DND-41 (cell line): ENCODE measurements around the gene ZNF254.

ENCODE experiments used
- ATAC-seq: fragments of 200-7000 bp; cut with Tn5 transposase; 3 replicates; pipeline ENCODE4 v1.9.1; 2021; ENCODE audit warnings: low read depth; ENCODE audit not compliant: insufficient read depth
- DNase-seq: peaks from one replicate; pipeline ENCODE4 v3.0.0-alpha.2; 2020
- H2AFZ ChIP-seq: 2 replicates; pipeline ENCODE4 v1.6.0; 2012; ENCODE audit warnings: low read depth, low read length
- H3K27ac ChIP-seq: 2 replicates; pipeline ENCODE4 v1.5.1; 2012; ENCODE audit warnings: low read length, inconsistent platforms
- H3K27me3 ChIP-seq: fragments of 200-600 bp; sonication (generic); 2 replicates; pipeline ENCODE4 v1.6.0; 2012; ENCODE audit warnings: low read length, mild to moderate bottlenecking, inconsistent platforms; ENCODE audit not compliant: insufficient read depth, poor library complexity
- H3K36me3 ChIP-seq: 2 replicates; pipeline ENCODE4 v1.5.1; 2012; ENCODE audit warnings: low read length, inconsistent platforms; ENCODE audit not compliant: insufficient read depth
- H3K4me1 ChIP-seq: 2 replicates; pipeline ENCODE4 v1.5.1; 2012; ENCODE audit warnings: mild to moderate bottlenecking, low read length; ENCODE audit not compliant: insufficient read depth
- H3K4me2 ChIP-seq: 2 replicates; pipeline ENCODE4 v1.6.0; 2012; ENCODE audit warnings: mild to moderate bottlenecking, moderate library complexity, low read length, inconsistent platforms; ENCODE audit not compliant: insufficient read depth
- H3K4me3 ChIP-seq, 2 experiments: fragments of 200-600 bp in 1 of 2; shearing (Covaris generic) in 1 of 2; 2 replicates each; pipeline ENCODE4 v1.5.1; 2012 to 2016; ENCODE audit warnings: inconsistent platforms in 2 of 2, low read length in 2 of 2, mild to moderate bottlenecking in 2 of 2, low read depth in 1 of 2, moderate library complexity in 1 of 2
- H3K79me2 ChIP-seq: 2 replicates; pipeline ENCODE4 v1.6.0; 2012; ENCODE audit warnings: low read length, inconsistent platforms; ENCODE audit not compliant: insufficient read depth
- H3K9ac ChIP-seq: 2 replicates; pipeline ENCODE4 v1.6.0; 2012; ENCODE audit warnings: low read depth, mild to moderate bottlenecking, inconsistent platforms, low read length, moderate library complexity
- H3K9me3 ChIP-seq: 2 replicates; pipeline ENCODE4 v1.5.1; 2012; ENCODE audit warnings: low read length, moderate library complexity, mild to moderate bottlenecking, inconsistent platforms; ENCODE audit not compliant: insufficient read depth, severe bottlenecking
- H4K20me1 ChIP-seq: 2 replicates; pipeline ENCODE4 v1.6.0; 2012; ENCODE audit warnings: low read length; ENCODE audit not compliant: insufficient read depth
- CTCF ChIP-seq: IDR thresholded peaks from 2 replicates; pipeline ENCODE4 v1.5.1; 2012; ENCODE audit warnings: borderline replicate concordance, low read length, moderate library complexity, mild to moderate bottlenecking; ENCODE audit not compliant: poor library complexity, severe bottlenecking; ENCODE audit errors: extremely low read depth
- EZH2 ChIP-seq: IDR thresholded peaks from 3 replicates; pipeline ENCODE4 v1.6.1; 2012; ENCODE audit warnings: borderline replicate concordance, low read depth, mild to moderate bottlenecking, moderate library complexity, low read length, inconsistent platforms; ENCODE audit not compliant: severe bottlenecking

ZNF254 gene

DNA sequence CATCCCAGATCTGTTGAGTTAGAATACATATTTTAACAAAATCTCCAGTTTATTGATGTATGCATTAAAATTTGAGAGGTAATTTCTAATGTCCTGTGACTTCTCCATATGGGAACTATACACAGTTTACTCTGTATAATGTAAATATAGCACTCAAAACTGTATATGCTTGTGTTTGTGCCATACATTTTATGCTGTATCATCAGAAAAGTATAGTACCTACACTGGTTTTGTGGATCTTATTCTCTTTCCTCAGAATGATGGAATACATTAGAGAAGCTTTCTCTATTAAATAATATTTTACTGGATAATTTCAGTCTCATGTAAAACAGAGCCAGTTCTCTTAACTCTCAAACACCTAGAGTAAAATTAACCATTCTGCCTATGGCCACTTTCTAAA is 53.6 kb downstream of the ZNF254 start:
- H3K36me3 ChIP-seq = peaks cover 32% of the 10 kb centered on the region
- H3K9ac ChIP-seq = no peak overlapping the region
- peaks cover 46% of the 10 kb centered on the region for H3K9me3 ChIP-seq
- no peak overlapping the region for H3K27ac ChIP-seq
- H3K79me2 ChIP-seq = no peaks in the 10 kb centered on the region
- H3K4me1 ChIP-seq = no peaks in the 10 kb centered on the region
- ATAC-seq (no peak), DNase-seq (no peak)
- no peaks in the 10 kb centered on the region for H4K20me1 ChIP-seq
- TF ChIP-seq EZH2 = no peak
- TF ChIP-seq CTCF = no peak
- no peaks in the 10 kb centered on the region for H3K27me3 ChIP-seq
- H3K4me2 ChIP-seq = no peak overlapping the region
- no peak overlapping the region for H2AFZ ChIP-seq
- H3K4me3 ChIP-seq = no peak overlapping the region

DNA sequence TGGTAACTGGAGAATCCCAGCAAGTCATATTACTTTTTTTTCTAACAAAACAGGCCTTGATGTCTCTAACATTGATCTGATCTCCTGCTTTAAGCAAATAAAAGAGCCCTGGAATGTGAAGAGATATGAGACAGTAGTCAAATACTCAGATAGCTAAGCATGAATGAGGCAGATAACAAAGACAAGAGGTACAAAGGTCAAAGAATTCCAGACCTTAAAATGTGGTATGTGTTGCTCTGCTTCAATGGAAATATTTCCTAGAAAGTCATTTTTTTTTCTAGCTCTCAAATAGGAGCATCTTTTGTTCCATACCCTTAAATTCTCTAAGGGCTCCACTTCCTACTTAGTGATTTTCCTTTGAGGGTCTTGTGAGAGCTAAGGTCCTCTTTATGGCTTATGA is 54.6 kb downstream of the ZNF254 start:
- DNase-seq = no peak
- no peaks in the 10 kb centered on the region for H3K27me3 ChIP-seq
- H3K79me2 ChIP-seq = no peaks in the 10 kb centered on the region
- H4K20me1 ChIP-seq = no peaks in the 10 kb centered on the region
- no peak overlapping the region for H3K27ac ChIP-seq
- no peak for ATAC-seq
- no peak overlapping the region for H3K9ac ChIP-seq
- no peak overlapping the region for H3K4me3 ChIP-seq
- peaks cover 24% of the 10 kb centered on the region for H3K36me3 ChIP-seq
- H3K9me3 ChIP-seq = peaks cover 47% of the 10 kb centered on the region
- H2AFZ ChIP-seq = no peak overlapping the region
- H3K4me1 ChIP-seq = no peaks in the 10 kb centered on the region
- no peak overlapping the region for H3K4me2 ChIP-seq
- no peak for TF ChIP-seq EZH2
- TF ChIP-seq CTCF = no peak

DNA sequence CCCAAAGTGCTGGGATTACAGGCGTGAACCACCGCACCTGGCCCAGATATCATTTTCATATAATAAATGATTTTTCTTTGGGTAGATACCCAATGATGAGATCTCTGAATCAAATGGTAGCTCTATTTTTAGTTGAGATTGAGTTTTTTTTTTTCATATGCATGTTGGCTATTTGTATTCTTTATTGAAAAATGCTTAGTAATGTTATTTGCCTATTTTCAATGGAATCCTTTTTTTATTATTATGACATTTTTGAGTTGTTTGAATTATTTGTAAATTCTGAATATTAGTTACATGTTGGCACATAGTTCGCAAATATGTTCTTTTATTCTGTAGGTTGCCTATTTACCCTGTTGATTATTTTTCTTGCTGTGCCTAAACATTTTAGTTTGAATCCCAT is 55.8 kb downstream of the ZNF254 start:
- H3K9me3 ChIP-seq = peaks cover 46% of the 10 kb centered on the region
- H4K20me1 ChIP-seq = no peaks in the 10 kb centered on the region
- no peak overlapping the region for H3K9ac ChIP-seq
- no peak for ATAC-seq
- TF ChIP-seq CTCF = no peak
- TF ChIP-seq EZH2 = no peak
- H3K27ac ChIP-seq = no peak overlapping the region
- no peak overlapping the region for H2AFZ ChIP-seq
- no peaks in the 10 kb centered on the region for H3K79me2 ChIP-seq
- no peak overlapping the region for H3K4me2 ChIP-seq
- no peak for DNase-seq
- H3K4me1 ChIP-seq = no peaks in the 10 kb centered on the region
- no peak overlapping the region for H3K4me3 ChIP-seq
- H3K36me3 ChIP-seq = peaks cover 24% of the 10 kb centered on the region; the same call in 1 of the 2 replicates
- no peaks in the 10 kb centered on the region for H3K27me3 ChIP-seq

DNA sequence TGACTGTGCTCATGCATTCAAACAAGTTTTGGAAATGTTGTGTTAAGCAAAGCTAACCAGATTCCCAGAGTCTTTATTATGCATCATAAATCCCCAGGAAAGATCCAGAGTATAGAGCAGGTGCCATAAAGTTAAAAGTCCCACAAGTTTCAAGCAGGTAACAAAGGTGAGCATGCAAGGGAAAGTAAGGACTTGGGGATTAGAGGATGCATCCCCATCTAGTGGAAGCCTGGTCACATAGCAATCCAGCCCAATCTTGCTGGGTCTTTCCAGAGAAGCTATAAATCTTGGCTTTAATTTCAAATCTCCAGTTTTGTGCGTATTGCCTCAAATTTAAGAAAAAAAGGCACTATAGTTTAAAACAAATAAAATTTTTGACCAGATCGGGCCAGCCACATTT is 72.7 kb downstream of the ZNF254 start:
- ATAC-seq (no peak), DNase-seq (no peak)
- Histone ChIP-seq H3K4me3 (no peak overlapping the region), H3K9me3 (peaks cover 21% of the 10 kb centered on the region), H3K36me3 (peaks cover 7% of the 10 kb centered on the region; the same call in 1 of the 2 replicates), H4K20me1 (no peaks in the 10 kb centered on the region), H3K79me2 (no peaks in the 10 kb centered on the region), H3K27ac (no peak overlapping the region), H3K27me3 (no peaks in the 10 kb centered on the region), H3K4me2 (no peak overlapping the region), H3K9ac (no peak overlapping the region), H3K4me1 (no peaks in the 10 kb centered on the region), H2AFZ (no peak overlapping the region)
- TF ChIP-seq EZH2 (no peak), CTCF (peak; percentile 57)
